Astrocyte (in vitro differentiated cells and primary cell): Measurements from ENCODE around the gene PKD1L1. TPM values are rescaled to one million over a fixed set of nuclear protein-coding genes. Genes with fewer than 3 reads are reported as not detected.

Experiments used
- DNase-seq: peaks from one replicate; pipeline ENCODE4 v3.0.0-alpha.2; 2010; ENCODE audit warnings: low read depth
- FAIRE-seq: peaks from 2 replicates; lab custom pipeline; 2011; peaks lifted over from hg19 to GRCh38; lab: Jason Lieb, UNC
- H2AFZ ChIP-seq: 2 replicates; pipeline ENCODE4 v1.6.0; 2012; ENCODE audit warnings: low read depth, low read length, inconsistent platforms
- H3K27ac ChIP-seq: 2 replicates; pipeline ENCODE4 v1.5.1; 2011; ENCODE audit warnings: low read depth, low read length, inconsistent platforms
- H3K27me3 ChIP-seq: 2 replicates; pipeline ENCODE4 v1.6.0; 2011; ENCODE audit warnings: low read length, inconsistent platforms; ENCODE audit not compliant: insufficient read depth
- H3K36me3 ChIP-seq: 2 replicates; pipeline ENCODE4 v1.5.1; 2011; ENCODE audit warnings: low read length, inconsistent platforms; ENCODE audit not compliant: insufficient read depth
- H3K4me1 ChIP-seq: 2 replicates; pipeline ENCODE4 v1.5.1; 2011; ENCODE audit warnings: low read length, inconsistent platforms; ENCODE audit not compliant: insufficient read depth
- H3K4me2 ChIP-seq: 2 replicates; pipeline ENCODE4 v1.6.0; 2012; ENCODE audit warnings: low read length, inconsistent platforms
- H3K4me3 ChIP-seq: 2 replicates; pipeline ENCODE4 v1.5.1; 2011; ENCODE audit warnings: low read depth, mild to moderate bottlenecking, low read length, inconsistent platforms; ENCODE audit not compliant: insufficient read depth
- H3K79me2 ChIP-seq: 2 replicates; pipeline ENCODE4 v1.6.0; 2012; ENCODE audit warnings: mild to moderate bottlenecking, low read length, inconsistent platforms; ENCODE audit not compliant: insufficient read depth
- H3K9ac ChIP-seq: 2 replicates; pipeline ENCODE4 v1.6.0; 2012; ENCODE audit warnings: mild to moderate bottlenecking, low read length, inconsistent platforms
- H3K9me3 ChIP-seq: 2 replicates; pipeline ENCODE4 v1.5.1; 2012; ENCODE audit warnings: low read depth, mild to moderate bottlenecking, low read length, inconsistent platforms; ENCODE audit not compliant: insufficient read depth
- H4K20me1 ChIP-seq: 2 replicates; pipeline ENCODE4 v1.6.0; 2012; ENCODE audit warnings: low read length, inconsistent platforms; ENCODE audit not compliant: insufficient read depth
- H3K27ac Mint-ChIP-seq: one replicate; pipeline ENCODE4 v1.8.0; 2021; ENCODE audit warnings: mild to moderate bottlenecking, mixed read lengths; ENCODE audit not compliant: unreplicated experiment
- H3K27me3 Mint-ChIP-seq: one replicate; pipeline ENCODE4 v1.8.0; 2021; ENCODE audit warnings: low read depth, mixed read lengths; ENCODE audit not compliant: unreplicated experiment
- H3K36me3 Mint-ChIP-seq: one replicate; pipeline ENCODE4 v1.8.0; 2021; ENCODE audit warnings: low read depth, mixed read lengths; ENCODE audit not compliant: unreplicated experiment
- H3K4me1 Mint-ChIP-seq: one replicate; pipeline ENCODE4 v1.8.0; 2021; ENCODE audit warnings: low read depth, mixed read lengths; ENCODE audit not compliant: unreplicated experiment
- H3K4me3 Mint-ChIP-seq: one replicate; pipeline ENCODE4 v1.8.0; 2021; ENCODE audit warnings: mild to moderate bottlenecking, moderate library complexity, mixed read lengths; ENCODE audit not compliant: unreplicated experiment
- H3K9me3 Mint-ChIP-seq: one replicate; pipeline ENCODE4 v1.8.0; 2021; ENCODE audit warnings: mild to moderate bottlenecking, mixed read lengths; ENCODE audit not compliant: unreplicated experiment
- EZH2 ChIP-seq: IDR thresholded peaks from 2 replicates; pipeline ENCODE4 v1.6.1; 2012; ENCODE audit warnings: mild to moderate bottlenecking, low read length, inconsistent platforms; ENCODE audit not compliant: insufficient read depth
- total RNA-seq: library from RNA; stranded (reverse); gene quantifications from 2 replicates; pipeline ENCODE4 v1.2.1, GENCODE V29; 2021
- TF ChIP-seq, protein P1 (sequence below): IDR thresholded peaks from 2 replicates; pipeline ENCODE4 v1.5.1; 2011; ENCODE audit warnings: low read depth, mild to moderate bottlenecking, inconsistent platforms, low read length, moderate library complexity; ENCODE audit not compliant: insufficient read depth

Gene PKD1L1
- total RNA-seq, 1 donor from 2014 or later = 0.39 TPM

GRCh38 chr7:47902013-47902412 lies 46.3 kb downstream of the PKD1L1 start:
- Histone ChIP-seq H3K9me3 (no peaks in the 10 kb centered on the region), H3K4me2 (peak overlapping the region; percentile 44), H3K36me3 (no peaks in the 10 kb centered on the region), H3K4me1 (peaks cover 7% of the 10 kb centered on the region), H3K79me2 (no peaks in the 10 kb centered on the region), H3K4me3 (no peak overlapping the region), H3K27me3 (no peaks in the 10 kb centered on the region), H3K27ac (no peak overlapping the region), H3K9ac (no peak overlapping the region), H2AFZ (no peak overlapping the region), H4K20me1 (no peaks in the 10 kb centered on the region)
- peaks cover 3% of the 10 kb centered on the region for H3K9me3 Mint-ChIP-seq
- no peak overlapping the region for H3K4me3 Mint-ChIP-seq
- H3K36me3 Mint-ChIP-seq = no peaks in the 10 kb centered on the region
- H3K27me3 Mint-ChIP-seq = peaks cover 2% of the 10 kb centered on the region
- TF ChIP-seq, protein P1, sequence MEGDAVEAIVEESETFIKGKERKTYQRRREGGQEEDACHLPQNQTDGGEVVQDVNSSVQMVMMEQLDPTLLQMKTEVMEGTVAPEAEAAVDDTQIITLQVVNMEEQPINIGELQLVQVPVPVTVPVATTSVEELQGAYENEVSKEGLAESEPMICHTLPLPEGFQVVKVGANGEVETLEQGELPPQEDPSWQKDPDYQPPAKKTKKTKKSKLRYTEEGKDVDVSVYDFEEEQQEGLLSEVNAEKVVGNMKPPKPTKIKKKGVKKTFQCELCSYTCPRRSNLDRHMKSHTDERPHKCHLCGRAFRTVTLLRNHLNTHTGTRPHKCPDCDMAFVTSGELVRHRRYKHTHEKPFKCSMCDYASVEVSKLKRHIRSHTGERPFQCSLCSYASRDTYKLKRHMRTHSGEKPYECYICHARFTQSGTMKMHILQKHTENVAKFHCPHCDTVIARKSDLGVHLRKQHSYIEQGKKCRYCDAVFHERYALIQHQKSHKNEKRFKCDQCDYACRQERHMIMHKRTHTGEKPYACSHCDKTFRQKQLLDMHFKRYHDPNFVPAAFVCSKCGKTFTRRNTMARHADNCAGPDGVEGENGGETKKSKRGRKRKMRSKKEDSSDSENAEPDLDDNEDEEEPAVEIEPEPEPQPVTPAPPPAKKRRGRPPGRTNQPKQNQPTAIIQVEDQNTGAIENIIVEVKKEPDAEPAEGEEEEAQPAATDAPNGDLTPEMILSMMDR = no peak
- TF ChIP-seq EZH2 = no peak
- H3K27ac Mint-ChIP-seq = no peak overlapping the region
- peaks cover 11% of the 10 kb centered on the region for H3K4me1 Mint-ChIP-seq
- no peak for DNase-seq
- no peak for FAIRE-seq

DNA sequence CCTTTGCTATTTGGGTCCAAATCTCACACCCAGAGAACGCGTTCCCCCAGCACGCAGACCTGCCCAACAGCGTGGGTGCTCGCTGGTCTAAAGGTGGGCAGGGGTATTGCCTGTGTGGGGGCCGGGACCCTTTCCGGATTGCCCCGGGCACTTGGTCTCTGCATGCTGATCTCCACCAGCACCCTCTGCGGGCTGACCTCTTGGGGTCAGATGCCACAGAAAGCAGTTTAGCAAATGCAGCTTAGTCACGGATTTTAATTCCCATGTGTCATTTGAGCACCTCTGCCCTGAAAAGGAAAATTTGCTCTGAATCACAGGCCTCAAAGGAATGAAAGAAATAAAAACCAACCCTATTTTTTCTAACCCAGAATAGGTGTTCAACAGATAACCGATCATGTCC lies 46.7 kb downstream of the PKD1L1 start:
- H3K4me1 ChIP-seq = peaks cover 7% of the 10 kb centered on the region
- peaks cover 3% of the 10 kb centered on the region for H3K9me3 Mint-ChIP-seq
- FAIRE-seq = no peak
- no peaks in the 10 kb centered on the region for H3K79me2 ChIP-seq
- TF ChIP-seq, protein P1 = no peak
- H2AFZ ChIP-seq = no peak overlapping the region
- no peaks in the 10 kb centered on the region for H3K36me3 ChIP-seq
- no peak overlapping the region for H3K27ac Mint-ChIP-seq
- DNase-seq = peak; percentile 53
- peaks cover 11% of the 10 kb centered on the region for H3K4me1 Mint-ChIP-seq
- no peak overlapping the region for H3K4me3 Mint-ChIP-seq
- no peaks in the 10 kb centered on the region for H3K27me3 ChIP-seq
- no peaks in the 10 kb centered on the region for H4K20me1 ChIP-seq
- peak overlapping the region; percentile 44 for H3K4me2 ChIP-seq
- no peaks in the 10 kb centered on the region for H3K9me3 ChIP-seq
- no peak overlapping the region for H3K27ac ChIP-seq
- peaks cover 4% of the 10 kb centered on the region for H3K27me3 Mint-ChIP-seq
- no peak overlapping the region for H3K4me3 ChIP-seq
- no peak overlapping the region for H3K9ac ChIP-seq
- no peaks in the 10 kb centered on the region for H3K36me3 Mint-ChIP-seq

DNA sequence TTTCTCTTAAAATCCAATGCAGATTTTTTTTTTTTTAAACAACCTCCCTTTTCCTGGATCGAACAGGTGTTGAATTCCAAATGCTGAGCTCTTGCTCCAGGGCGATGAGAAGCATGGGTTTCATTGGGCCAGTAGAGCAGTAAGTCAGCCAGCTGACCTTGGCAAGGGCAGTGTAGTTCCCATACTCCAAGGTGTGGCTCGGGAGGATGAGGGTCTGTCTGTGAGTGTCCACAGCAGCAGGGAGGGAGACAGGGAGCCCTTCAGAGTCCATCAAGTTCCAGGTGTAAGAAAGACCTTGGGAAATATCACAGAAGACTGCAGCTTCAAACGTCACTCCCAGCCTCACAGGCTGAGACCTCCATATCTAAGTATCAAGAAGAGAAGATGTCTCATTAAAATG lies 50.4 kb downstream of the PKD1L1 start:
- peaks cover 4% of the 10 kb centered on the region for H3K27me3 Mint-ChIP-seq
- TF ChIP-seq, protein P1 = no peak
- TF ChIP-seq EZH2 = no peak

More for the DNA sequence above, 50.4 kb downstream of the PKD1L1 start:
- H3K4me2 ChIP-seq = no peak overlapping the region
- no peaks in the 10 kb centered on the region for H3K9me3 ChIP-seq
- H3K27ac ChIP-seq = no peak overlapping the region
- Mint-ChIP-seq H3K4me1 (peaks cover 7% of the 10 kb centered on the region), H3K36me3 (no peaks in the 10 kb centered on the region), H3K4me3 (no peak overlapping the region), H3K9me3 (peaks cover 3% of the 10 kb centered on the region), H3K27ac (no peak overlapping the region)
- H3K4me3 ChIP-seq = no peak overlapping the region
- no peaks in the 10 kb centered on the region for H3K27me3 ChIP-seq
- H4K20me1 ChIP-seq = no peaks in the 10 kb centered on the region
- DNase-seq (no peak), FAIRE-seq (no peak)
- H3K4me1 ChIP-seq = peaks cover 7% of the 10 kb centered on the region
- H2AFZ ChIP-seq = no peak overlapping the region
- H3K9ac ChIP-seq = no peak overlapping the region
- no peaks in the 10 kb centered on the region for H3K79me2 ChIP-seq
- H3K36me3 ChIP-seq = no peaks in the 10 kb centered on the region
